Heart left ventricle (tissue), 16 donors: ENCODE results near the gene CCDC137. TPM values are rescaled to one million over a fixed set of nuclear protein-coding genes. Genes with fewer than 3 reads are reported as not detected.
A peak's percentile ranks its signal among the peaks of the same experiment; 100 is the strongest.

Source experiments
- ATAC-seq, 4 donors: fragments of 200-7000 bp; cut with Tn5 transposase; one replicate each; pipeline ENCODE4 v1.9.1; 2020 to 2022; ENCODE audit warnings: moderate library complexity in 4 of 4, mild to moderate bottlenecking in 3 of 4, moderate number of reproducible peaks in 1 of 4
- DNase-seq, 5 donors: peaks; one replicate each; pipeline ENCODE4 v3.0.0-alpha.2; 2020
- H3K27ac ChIP-seq, 12 donors: fragments of 200-600 bp; sonication (generic) in 4 of 12; one replicate each; pipeline versions ENCODE4 v1.5.0 to v1.8.0; 2016 to 2022; ENCODE audit warnings: mild to moderate bottlenecking in 2 of 12
- H3K27me3 ChIP-seq, 9 donors: fragments of 200-600 bp; sonication (generic) in 2 of 9; one replicate each; pipeline versions ENCODE4 v1.5.1 to v1.8.0; 2016 to 2022; ENCODE audit warnings: mild to moderate bottlenecking in 3 of 9
- H3K36me3 ChIP-seq, 9 donors: fragments of 200-600 bp; sonication (generic) in 2 of 9; one replicate each; pipeline versions ENCODE4 v1.5.0 to v1.8.0; 2018 to 2022; ENCODE audit warnings: mild to moderate bottlenecking in 2 of 9
- H3K4me1 ChIP-seq, 12 donors: fragments of 200-600 bp; sonication (generic) in 4 of 12; one replicate each; pipeline versions ENCODE4 v1.5.0 to v1.8.0; 2016 to 2022; ENCODE audit warnings: mild to moderate bottlenecking in 3 of 12
- H3K4me3 ChIP-seq, 12 donors: fragments of 200-600 bp; sonication (generic) in 4 of 12; one replicate each; pipeline versions ENCODE4 v1.5.0 to v1.8.0; 2017 to 2022; ENCODE audit warnings: mild to moderate bottlenecking in 9 of 12, moderate library complexity in 4 of 12
- H3K9me3 ChIP-seq, 12 donors: fragments of 200-600 bp; sonication (generic) in 4 of 12; one replicate each; pipeline versions ENCODE4 v1.5.0 to v1.8.0; 2016 to 2022; ENCODE audit warnings: mild to moderate bottlenecking in 1 of 12
- CTCF ChIP-seq, 12 donors: fragments of 200-600 bp; sonication (generic) in 4 of 12; IDR thresholded peaks; one replicate each; pipeline versions ENCODE4 v1.5.0 to v1.8.0; 2018 to 2022; ENCODE audit warnings: antibody characterized with exemption in 12 of 12, mild to moderate bottlenecking in 5 of 12
- POLR2A ChIP-seq, 2 donors: fragments of 450-650 bp; IDR thresholded peaks; one replicate each; pipeline ENCODE4 v1.6.1; 2017; ENCODE audit warnings: antibody characterized with exemption in 2 of 2, mild to moderate bottlenecking in 2 of 2, moderate library complexity in 2 of 2
- WGBS, 4 donors: extraction: QIAGEN DNeasy Blood & Tissue Kit in 2 of 4; methylation state at CpG; one replicate each; pipeline versions ENCODE4 v1.1.5 to v1.1.7; 2013 to 2018; 5-methylcytosine and 5-hydroxymethylcytosine counted together
- intact Hi-C, 10 donors: fragments of 100-400 bp; cut with DNase I; formaldehyde crosslinking; loops; one replicate each; pipeline versions ENCODE4 v1.11.1 to v1.14.2; 2022
- polyA plus RNA-seq, 2 donors: library from polyadenylated mRNA; stranded (reverse); fragments of 200-250 nt; gene quantifications; one replicate each; pipeline ENCODE4 v1.2.3, GENCODE V29; 2013
- total RNA-seq, 9 donors: library from RNA; depleted of rRNA in 2 of 9; stranded (reverse); fragments of >200 nt in 2 of 9; fragmentation: NEBNext Ultra II Directional in 3 of 9; extraction: Animal tissue kit (Norgen Biotek cat#: 25700) in 3 of 9; gene quantifications; one replicate each; pipeline versions ENCODE4 v1.1.0 to v1.2.4, GENCODE V29; 2016 to 2023
- donor health status: ischemic (EF 13 %, LVEDD 7.1; RV severe dilation, severe dysfunction).
- donor health status: healthy with polysubstance abuse.
- donor health status: DM: no; HTN: yes; CAD: no.
- donor health status: DM: no; HTN: no; CAD: no.
- donor health status: ischemic (EF 25% LVEDD 6.9; RV normal size, moderate dysfunction).
- donor health status: ischemic (EF 25% LVEDD 5.7; RV mildly dilated, moderate dysfunction).
- donor health status: healthy.
- donor health status: DM: yes; HTN: yes; CAD: no.
- donor health status: ischemic (EF 35%, LVEDD 5.7; RV mildly dilated, moderate dysfunction).
- donor health status: nonischemic (EF 11% LVEDD 7.7; RV severe dilation, severe dysfunction).
- donor health status: DM: yes; HTN: yes; CAD: no.
- donor health status: PGD.
- donor health status: ischemic (EF 29% LVEDD 5.4; RV normal size, mild dysfunction).
- donor health status: nonischemic (EF 23%, LVEDD 6.1; RV moderate dilation, normal function).

CCDC137 gene
- total and polyA plus RNA-seq, 11 donors, result 3.5 to 20.0 (median 7.8) TPM

GRCh38 chr17:81682565-81683207, 16.1 kb downstream of the CCDC137 start:
- WGBS, 4 donors, result 34 to 40% (median 39%) methylated on average over 17 to 19 of the region's 19 CpGs
- ATAC-seq (no peak), DNase-seq (no peak)
- H3K4me3 ChIP-seq, result peak overlapping the region; percentile 85 to 100 (median 92)
- intact Hi-C loops, result loop anchor here in 1 of 10 donors (2.0 kb wide), 1 partner anchor 16 kb away; the partner anchor contains the start of genes CCDC137 and OXLD1
- H3K27ac ChIP-seq, result peak overlapping the region in 9 of 12 donors; percentile 80 to 91 (median 85)
- H3K9me3 ChIP-seq, result no peaks in the 10 kb centered on the region
- no peak for TF ChIP-seq CTCF (IDR thresholded peaks at IDR 0.05)
- no peak for TF ChIP-seq POLR2A (IDR thresholded peaks at IDR 0.05)
- peaks cover 0 to 43% (median 21%) of the 10 kb centered on the region in 9 donors for H3K36me3 ChIP-seq
- H3K4me1 ChIP-seq, result peaks cover 5 to 45% (median 26%) of the 10 kb centered on the region in 12 donors
- no peaks in the 10 kb centered on the region for H3K27me3 ChIP-seq

DNA sequence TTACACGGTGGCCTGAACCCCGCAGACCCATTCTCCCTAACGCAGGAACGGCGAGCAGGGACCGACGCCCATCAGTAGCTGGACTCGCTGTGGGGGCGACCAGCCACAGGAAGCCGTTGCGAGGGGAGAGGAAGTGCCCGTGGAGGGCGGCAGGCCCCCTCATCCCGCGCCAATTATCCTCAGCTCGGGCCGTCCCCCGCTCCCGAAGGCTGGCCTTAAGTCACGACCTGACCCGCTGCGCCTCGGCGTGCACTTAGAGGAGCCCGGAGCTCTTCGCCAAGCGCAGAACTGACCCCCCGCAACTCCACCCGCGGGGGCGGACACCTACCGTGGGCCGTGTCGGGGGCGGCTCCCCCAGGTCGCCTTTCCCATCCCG, 16.7 kb downstream of the CCDC137 start:
- Histone ChIP-seq H3K27me3 (no peaks in the 10 kb centered on the region), H3K9me3 (no peaks in the 10 kb centered on the region), H3K27ac (peak overlapping the region; percentile 34 to 91 (median 84)), H3K4me3 (peak overlapping the region; percentile 85 to 100 (median 92)), H3K4me1 (peaks cover 5 to 45% (median 26%) of the 10 kb centered on the region in 12 donors), H3K36me3 (peaks cover 0 to 48% (median 26%) of the 10 kb centered on the region in 9 donors)
- intact Hi-C loops, result loop anchor here in 1 of 10 donors (2.0 kb wide), 1 partner anchor 16 kb away; the partner anchor contains the start of genes CCDC137 and OXLD1
- 0 to 1% (median 0%) methylated on average over 9 to 37 of the region's 37 CpGs for WGBS, 4 donors
- TF ChIP-seq CTCF (IDR thresholded peaks at IDR 0.05) (no peak), POLR2A (IDR thresholded peaks at IDR 0.05) (no peak)
- peak in 2 of 4 donors; percentile 4 to 13 for ATAC-seq
- DNase-seq, result no peak

- peak within 1 kb of the TSS; percentile 85 to 100 (median 92) for H3K4me3 ChIP-seq
- DNase-seq (peak; percentile 97 to 99 (median 98)), ATAC-seq (peak; percentile 99)
- peak in 1 of 2 donors; percentile 81 for TF ChIP-seq POLR2A (IDR thresholded peaks at IDR 0.05)
- TF ChIP-seq CTCF (IDR thresholded peaks at IDR 0.05), result no peak
- intact Hi-C loops, result loop anchor here in 1 of 10 donors (2.0 kb wide), 1 partner anchor 17 kb away; the partner anchor contains the start of genes CCDC137 and OXLD1
- 0 to 1% (median 1%) methylated on average over 30 to 112 of the region's 112 CpGs for WGBS, 4 donors
- H3K9me3 ChIP-seq, result no peaks in the 10 kb centered on the region
- H3K36me3 ChIP-seq, result peaks cover 0 to 54% (median 33%) of the 10 kb centered on the region in 9 donors
- no peaks in the 10 kb centered on the region for H3K27me3 ChIP-seq
- H3K4me1 ChIP-seq, result peaks cover 5 to 45% (median 26%) of the 10 kb centered on the region in 12 donors
- H3K27ac ChIP-seq, result peak within 1 kb of the TSS; percentile 35 to 91 (median 85)
These were observed 17.3 kb downstream of the CCDC137 start, which contains the start of the genes ARL16 and HGS for GRCh38 chr17:81683584-81684441. Gene ARL16, minus strand, starts transcription at chr17:81683797. Its CDS starts 44 bp downstream, at chr17:81683753. Gene HGS, plus strand, starts transcription at chr17:81684011. Its CDS starts 56 bp downstream, at chr17:81684067.
